Stimulated activated CD4-positive, alpha-beta T cell treated with anti-CD3 and anti-CD28 coated beads, Interleukin-1b, Interleukin-23, amount 100 ng/mL, for 4 hours (primary cell): ENCODE measurements around the gene IL20.

Experiments used
- DNase-seq, 2 donors: peaks; one replicate each; pipeline ENCODE4 v3.0.0-alpha.2; 2020; ENCODE audit warnings: low read depth in 2 of 2

Gene IL20

GRCh38 chr1:206864939-206865671 lies at the start of gene IL20:
Gene IL20 (plus strand): TSS chr1:206865623. CDS start chr1:206865853, 230 bp downstream.
- peak; percentile 84 to 87 for DNase-seq

- no peak for DNase-seq
These were observed 48.8 kb upstream of the IL20 start for GRCh38 chr1:206816390-206817287.

GRCh38 chr1:206821493-206821892 lies 43.9 kb upstream of the IL20 start:
- DNase-seq, result no peak

GRCh38 chr1:206823727-206824126 lies 41.7 kb upstream of the IL20 start:
- no peak for DNase-seq

- no peak for DNase-seq
These were observed 41.1 kb upstream of the IL20 start for GRCh38 chr1:206824331-206824730.

- no peak for DNase-seq
These were observed 39.0 kb upstream of the IL20 start for GRCh38 chr1:206826394-206826793.

- no peak for DNase-seq
These were observed 37.4 kb upstream of the IL20 start for GRCh38 chr1:206828061-206828460.

- no peak for DNase-seq
These were observed 36.7 kb upstream of the IL20 start for GRCh38 chr1:206828765-206829164.

GRCh38 chr1:206829282-206829681 lies 36.1 kb upstream of the IL20 start:
- no peak for DNase-seq

- no peak for DNase-seq
These were observed 35.5 kb upstream of the IL20 start for GRCh38 chr1:206829875-206830274.

- DNase-seq, result no peak
These were observed 33.8 kb upstream of the IL20 start for GRCh38 chr1:206831650-206832049.

- DNase-seq, result no peak
These were observed 33.0 kb upstream of the IL20 start for GRCh38 chr1:206832352-206832880.

GRCh38 chr1:206833106-206833680 lies 32.2 kb upstream of the IL20 start:
- DNase-seq, result no peak

- DNase-seq, result no peak
These were observed 31.6 kb upstream of the IL20 start for GRCh38 chr1:206833801-206834200.

- no peak for DNase-seq
These were observed 31.2 kb upstream of the IL20 start for GRCh38 chr1:206834217-206834616.

GRCh38 chr1:206834711-206835110 lies 30.7 kb upstream of the IL20 start:
- DNase-seq, result no peak

- no peak for DNase-seq
These were observed 30.2 kb upstream of the IL20 start for GRCh38 chr1:206835186-206835585.

- no peak for DNase-seq
These were observed 29.3 kb upstream of the IL20 start for GRCh38 chr1:206836111-206836510.

GRCh38 chr1:206839006-206839560 lies 26.3 kb upstream of the IL20 start:
- DNase-seq, result no peak

GRCh38 chr1:206839857-206840256 lies 25.6 kb upstream of the IL20 start:
- no peak for DNase-seq

GRCh38 chr1:206841609-206842323 lies 23.7 kb upstream of the IL20 start:
- DNase-seq, result no peak
